ENCODE measurements around the gene SLC6A2.

- TF ChIP-seq EP300 (IDR thresholded peaks at IDR 0.05) (no peak), POLR2A (IDR thresholded peaks at IDR 0.05) (no peak), CTCF (IDR thresholded peaks at IDR 0.05) (no peak)
Observed at GRCh38 chr16:55709801-55710200, 54.0 kb downstream of the SLC6A2 start.

Data from suprapubic skin (tissue), 3 donors.